Measurements from ENCODE around the gene GRK5.

DNA sequence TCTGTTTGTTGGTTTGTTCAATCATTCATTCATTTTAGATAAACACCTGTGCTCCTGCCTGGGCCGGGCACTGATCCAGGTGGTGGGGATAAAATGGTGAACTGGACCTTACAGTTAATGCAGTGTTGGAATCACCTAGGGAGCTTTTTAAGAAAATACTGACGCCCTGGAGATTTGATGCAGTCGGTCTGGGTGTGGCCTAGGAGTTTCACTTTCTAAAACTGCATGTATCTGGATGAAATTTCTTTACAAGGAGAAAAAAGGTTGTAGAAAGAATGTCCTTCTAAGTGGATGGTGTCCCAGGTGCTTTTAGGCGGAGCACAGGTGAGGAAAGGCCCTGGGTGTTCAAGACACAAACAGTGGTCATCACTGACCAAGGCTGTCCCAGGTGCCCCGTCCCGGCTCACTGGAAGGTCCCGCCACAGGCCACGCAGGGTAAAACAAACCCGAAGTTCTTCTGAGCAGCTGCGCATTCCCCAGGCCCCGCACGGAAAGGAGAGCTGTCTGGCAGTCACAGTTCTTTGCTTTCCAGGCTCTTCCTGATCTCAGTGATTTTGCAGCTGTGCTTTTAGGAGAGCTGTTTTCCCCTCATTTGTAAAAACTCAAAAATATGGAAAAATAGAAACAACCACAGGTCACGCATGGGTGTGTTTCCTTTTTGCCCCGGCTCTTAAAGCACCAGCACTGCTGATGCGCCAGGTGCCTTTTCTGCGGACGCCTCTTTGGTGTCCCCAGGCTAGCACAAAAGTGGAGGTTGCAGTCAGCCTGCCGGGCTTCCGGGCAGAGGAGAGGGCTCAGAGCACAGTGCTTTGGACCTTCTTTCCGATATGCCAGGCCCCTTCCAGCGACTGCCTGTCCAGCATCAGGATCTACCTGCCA, 161.9 kb downstream of the GRK5 start:
- TF ChIP-seq, protein P1, sequence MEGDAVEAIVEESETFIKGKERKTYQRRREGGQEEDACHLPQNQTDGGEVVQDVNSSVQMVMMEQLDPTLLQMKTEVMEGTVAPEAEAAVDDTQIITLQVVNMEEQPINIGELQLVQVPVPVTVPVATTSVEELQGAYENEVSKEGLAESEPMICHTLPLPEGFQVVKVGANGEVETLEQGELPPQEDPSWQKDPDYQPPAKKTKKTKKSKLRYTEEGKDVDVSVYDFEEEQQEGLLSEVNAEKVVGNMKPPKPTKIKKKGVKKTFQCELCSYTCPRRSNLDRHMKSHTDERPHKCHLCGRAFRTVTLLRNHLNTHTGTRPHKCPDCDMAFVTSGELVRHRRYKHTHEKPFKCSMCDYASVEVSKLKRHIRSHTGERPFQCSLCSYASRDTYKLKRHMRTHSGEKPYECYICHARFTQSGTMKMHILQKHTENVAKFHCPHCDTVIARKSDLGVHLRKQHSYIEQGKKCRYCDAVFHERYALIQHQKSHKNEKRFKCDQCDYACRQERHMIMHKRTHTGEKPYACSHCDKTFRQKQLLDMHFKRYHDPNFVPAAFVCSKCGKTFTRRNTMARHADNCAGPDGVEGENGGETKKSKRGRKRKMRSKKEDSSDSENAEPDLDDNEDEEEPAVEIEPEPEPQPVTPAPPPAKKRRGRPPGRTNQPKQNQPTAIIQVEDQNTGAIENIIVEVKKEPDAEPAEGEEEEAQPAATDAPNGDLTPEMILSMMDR (IDR thresholded peaks at IDR 0.05; ENCODE audit: low read length): no peak
- TF ChIP-seq EZH2 (optimal IDR thresholded peaks at IDR 0.05; ENCODE audit: low read depth, low read length): no peak
- TF ChIP-seq EZH2phosphoT487 (IDR thresholded peaks at IDR 0.05; ENCODE audit: low read length): no peak

Data from MM.1S (cell line).